Hypothalamus (tissue), 51 donors: ENCODE data around the gene THRA.
A peak's percentile ranks its signal among the peaks of the same experiment; 100 is the strongest.

Source experiments
- DNase-seq, 51 donors: peaks; one replicate each; lab custom pipeline; 2025; lab: John Stamatoyannopoulos, UW

THRA gene

DNA sequence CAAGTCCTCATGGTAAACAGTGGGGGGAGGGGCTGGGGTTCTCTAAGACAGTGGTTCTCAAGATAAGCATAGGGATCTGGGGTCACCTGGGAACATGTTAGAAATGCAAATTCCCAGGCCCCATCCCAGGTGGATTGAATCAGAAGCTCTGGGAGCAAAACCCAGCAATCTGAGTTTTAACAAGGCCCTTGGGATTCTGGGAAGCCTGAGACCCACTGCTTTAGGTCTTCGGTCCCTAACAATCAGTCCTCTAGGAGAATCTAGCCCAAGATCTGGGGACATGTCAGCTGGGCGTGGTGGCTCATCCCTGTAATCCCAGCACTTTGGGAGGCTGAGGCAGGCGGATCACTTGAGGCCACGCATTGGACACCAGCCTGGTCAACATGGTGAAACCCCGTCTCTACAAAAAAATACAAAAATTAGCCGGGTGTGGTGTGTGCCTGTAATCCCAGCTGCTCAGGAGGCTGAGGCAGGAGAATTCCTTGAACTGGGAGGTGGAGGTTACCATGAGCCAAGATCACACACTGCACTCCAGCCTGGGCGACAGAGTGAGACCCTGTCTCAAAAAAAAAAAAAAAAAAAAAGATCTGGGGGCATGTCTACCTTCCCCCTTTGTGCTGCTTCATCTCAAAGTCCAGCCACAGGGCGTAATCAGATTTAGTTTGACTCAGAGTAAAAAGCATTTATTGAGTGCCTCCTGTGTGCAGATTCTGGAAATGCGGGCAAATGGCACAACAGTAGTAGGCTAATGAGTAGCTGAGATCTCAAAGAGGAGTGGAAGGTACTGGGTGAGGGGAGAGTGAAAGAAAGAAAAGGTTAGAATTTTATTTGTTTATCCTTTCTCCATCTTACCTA is 46.4 kb downstream of the THRA start:
- no peak for DNase-seq

DNA sequence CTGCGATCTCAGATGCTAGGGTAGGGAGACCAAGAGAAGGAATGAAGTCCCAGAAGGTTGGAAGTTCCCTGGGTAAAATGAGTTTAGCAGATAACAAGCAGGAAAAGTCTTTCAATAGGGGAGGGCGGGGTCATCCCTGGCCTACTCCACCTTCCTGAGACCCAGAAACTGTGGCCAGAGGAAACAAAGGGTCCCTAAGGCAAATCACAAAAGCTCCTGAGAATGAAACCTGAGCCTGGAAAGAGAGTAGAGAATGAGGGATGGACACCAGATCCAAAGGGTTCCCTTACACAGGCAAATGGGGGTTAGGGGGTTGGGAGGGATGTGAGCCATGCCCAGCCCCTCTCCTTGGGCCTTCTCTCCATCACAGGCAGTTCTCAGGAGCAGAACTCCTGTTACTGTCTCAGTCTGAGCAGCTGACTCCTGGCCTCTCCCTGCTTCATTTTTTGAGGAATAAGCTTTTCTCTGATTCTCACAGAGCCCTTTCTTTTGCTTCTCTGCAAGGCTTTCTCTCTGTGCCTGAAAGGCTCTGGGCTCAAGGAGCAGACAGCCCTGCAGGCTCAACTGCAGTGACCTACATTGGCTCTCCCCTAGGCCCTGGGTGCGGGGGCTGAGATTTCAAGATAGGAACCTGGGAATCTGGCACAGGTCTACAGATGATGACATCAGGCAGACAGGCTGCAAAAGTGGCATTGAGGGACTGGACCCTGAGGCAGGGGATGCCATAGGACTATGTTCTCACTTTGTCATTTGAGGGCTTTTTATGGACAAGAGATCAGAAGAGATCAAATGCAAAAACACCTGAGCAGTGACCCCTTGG is 47.5 kb downstream of the THRA start:
- DNase-seq = no peak

DNA sequence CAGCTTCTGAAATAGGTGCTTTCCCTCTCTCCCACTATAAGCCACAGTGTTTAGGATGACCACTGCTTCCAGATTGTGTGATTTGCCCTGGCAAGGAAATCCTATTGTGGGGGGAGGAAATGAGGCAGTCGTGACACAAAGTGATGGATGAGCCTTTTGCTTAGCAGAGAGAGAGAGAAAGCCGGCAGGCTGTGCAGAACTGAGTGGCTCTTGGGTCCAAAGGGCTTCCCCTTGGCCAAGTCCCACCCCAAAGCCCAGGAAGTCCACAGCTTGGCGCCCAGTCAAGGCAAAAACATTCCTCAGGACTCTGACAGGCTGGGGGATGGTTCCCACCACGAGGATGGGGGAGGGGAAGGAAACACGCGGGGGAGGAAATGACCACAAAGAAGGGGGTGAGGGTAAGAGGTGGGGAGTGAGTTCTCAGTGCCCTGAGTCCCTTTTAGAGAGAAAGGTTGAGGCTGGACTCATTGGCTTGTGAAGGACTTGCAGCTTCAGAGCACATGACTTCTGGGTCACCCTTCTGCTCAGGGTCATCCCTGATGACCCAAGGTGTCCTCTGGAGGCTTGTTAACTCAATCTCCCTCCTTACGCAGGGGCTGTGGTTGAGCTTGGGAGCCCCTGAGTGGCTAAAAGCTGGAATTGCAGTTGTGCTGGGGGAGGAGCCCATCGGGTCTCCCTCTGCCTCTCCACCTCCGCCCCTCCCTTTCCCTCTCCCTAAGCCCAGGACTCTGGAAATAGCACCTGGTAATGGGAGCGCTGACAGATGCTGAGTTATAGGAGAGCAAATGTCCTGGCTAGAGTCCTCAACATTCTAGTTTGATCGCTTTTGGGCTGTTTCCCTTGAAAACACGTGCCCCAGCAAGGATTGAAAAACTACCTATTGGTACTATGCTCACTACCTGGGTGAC is 48.7 kb downstream of the THRA start:
- DNase-seq = peak in 45 of 51 donors; percentile 32 to 85 (median 65)

DNA sequence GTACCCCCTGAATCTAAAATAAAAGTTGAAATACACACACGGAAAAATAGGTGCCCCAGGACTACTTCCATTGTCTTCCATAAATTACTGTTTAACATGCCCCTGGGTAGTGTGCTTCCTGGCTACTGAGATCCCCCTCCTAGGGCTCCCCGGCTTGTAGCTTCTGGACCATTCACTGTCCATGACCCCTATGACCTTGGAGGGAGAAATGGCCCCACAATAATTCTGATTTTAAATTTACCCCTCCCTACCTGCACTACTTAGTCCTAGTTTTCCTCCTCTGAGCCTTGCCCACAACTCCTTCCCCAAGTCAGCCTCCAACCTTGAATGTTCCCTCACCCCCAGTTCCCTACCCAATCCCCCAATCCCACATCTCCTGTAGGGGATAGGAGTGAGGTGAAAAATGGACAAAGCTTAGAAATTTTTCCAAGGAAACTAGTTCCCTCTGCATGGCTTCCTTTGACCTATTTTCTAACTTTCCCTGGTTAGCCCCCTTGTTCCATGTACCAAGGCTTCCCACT is 49.5 kb downstream of the THRA start:
- DNase-seq = no peak

DNA sequence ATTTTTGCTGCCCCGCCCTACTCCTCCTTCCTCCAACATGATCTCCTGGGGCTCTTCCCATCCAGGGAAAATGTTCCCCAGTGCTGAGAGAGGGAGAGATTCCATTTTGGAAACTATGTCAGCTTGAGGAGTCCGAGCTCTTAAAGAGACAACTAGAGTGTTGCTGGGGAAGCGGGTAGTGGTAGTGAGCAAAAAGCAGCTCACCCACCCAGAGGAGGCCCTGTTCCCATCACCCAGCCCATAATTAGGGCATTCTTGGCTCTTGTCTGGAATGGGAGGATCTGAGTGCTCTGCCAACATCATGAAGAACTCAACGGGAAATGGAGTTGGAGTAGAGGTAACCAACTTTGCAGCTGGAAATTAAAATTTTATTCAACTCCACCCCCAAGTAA is 49.9 kb downstream of the THRA start:
- no peak for DNase-seq

DNA sequence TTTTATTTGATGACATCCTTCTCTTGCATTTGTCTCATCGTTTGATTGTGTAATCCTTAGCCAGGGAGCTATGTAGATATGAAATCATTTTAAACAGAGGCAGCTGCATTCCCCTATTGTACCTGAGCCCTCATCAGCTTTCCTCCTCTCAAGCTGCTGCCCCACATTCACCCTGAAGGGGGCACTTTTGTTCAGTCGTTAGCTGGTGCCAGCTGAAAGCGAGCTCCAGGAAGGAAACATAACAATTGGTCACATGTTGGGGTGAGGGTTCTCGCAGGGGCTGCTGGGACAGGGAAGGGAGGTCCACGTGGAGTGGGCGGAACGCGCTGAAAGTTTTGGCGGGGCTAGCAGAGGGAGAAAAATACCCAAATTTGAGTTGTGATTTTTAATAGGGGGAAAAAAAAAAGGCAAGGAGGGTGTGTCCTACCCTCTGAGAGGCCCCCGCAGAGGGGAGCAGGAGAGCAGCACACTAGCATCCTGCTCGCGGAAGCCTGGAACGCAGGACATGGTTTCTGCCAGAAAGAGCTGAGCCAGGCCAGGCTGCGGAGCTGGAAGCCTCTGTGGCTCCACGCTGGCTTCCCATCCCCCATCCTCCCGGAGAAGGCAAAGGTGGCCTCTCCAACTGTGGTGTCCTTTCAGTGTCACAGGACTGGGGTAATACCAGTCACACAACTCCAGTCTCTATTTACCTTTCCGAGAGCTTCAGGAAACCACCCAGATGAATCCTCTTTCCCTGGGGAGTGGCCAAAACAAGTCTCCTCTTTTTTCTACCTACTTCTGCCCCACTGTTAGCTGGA is 50.5 kb downstream of the THRA start:
- DNase-seq = peak; percentile 52 to 97 (median 90)

DNA sequence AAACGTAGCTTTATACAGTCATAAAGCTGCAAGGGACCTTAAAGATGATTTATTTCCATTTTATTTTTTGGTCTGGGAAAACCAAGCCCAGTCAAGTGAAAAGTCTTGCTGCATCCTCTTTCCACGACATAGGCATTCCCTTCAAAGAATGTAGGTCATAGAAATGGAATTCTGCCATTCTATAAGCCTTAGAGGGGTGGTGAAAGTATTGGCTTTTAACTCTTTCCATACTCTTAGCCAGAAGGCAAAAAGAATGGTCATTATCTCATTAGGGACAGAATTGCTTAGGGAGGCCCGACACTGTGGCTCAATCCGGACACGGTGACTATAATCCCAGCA is 51.1 kb downstream of the THRA start:
- no peak for DNase-seq

DNA sequence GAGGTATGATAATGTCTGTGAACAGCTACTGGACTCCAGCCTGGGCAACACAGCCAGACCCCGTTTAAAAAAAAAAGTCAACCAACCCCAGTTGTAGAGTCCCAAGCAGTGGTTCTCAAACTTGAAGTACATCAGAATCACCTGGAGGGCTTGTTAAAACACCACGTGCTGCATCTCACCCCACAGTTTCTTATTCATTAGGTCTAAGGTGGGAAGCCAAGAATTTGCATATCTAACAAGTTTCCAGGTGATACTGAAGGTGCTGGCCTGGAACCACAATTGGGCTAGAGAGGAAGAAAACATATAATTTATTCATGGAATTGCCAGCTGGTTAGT is 52.3 kb downstream of the THRA start:
- no peak for DNase-seq

DNA sequence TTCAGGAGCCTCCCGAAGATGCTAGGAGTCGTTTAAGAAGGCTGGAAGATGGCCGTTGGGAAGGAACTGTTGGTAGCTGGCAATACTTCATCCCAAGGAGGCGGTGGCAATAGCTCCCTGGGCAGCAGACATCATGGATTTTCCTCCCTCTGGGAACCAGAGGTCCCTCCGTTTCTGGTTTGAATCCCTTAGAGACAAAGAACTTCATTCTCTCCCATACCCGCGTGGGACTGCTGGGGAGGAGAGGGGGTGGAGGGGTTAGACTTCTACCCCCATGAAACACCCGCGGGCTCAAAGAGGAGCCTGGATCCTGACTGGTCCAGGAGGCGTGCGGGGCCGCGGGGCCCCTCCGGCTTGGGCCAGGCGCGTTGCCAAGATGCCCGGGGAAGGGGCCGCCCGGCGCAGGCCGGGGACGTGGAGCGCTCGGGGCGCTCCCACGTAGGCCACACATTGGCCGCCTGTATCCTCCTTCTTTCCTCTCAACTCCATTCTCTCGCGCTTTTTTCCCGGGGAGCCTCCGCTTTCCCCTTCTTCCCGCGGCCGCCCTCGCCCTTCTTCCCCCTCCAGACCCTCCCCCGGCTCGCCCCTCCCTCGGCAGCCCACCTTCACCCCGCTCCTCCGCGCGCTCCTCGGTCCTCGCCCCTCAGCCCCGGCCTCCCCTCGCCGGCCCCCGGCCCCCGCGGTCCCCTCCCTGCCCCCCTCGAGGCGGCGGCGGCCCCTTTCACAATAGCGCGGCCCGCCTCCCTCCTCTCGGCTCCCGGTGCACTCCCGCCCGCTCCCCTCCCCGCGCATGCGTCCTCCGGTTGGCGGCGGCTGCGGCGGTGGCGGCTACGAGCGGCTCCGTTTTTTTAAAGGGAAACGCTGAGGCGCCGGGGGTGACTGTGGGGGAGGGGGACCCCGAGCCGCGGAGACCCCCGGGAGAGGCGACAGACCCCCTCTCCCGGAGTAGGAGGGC is 58.7 kb downstream of the THRA start, which contains the start of gene MSL1:
MSL1 (plus strand) TSS at position 791 of the 955 bp plus-strand sequence. CDS start 642 bp downstream, outside the sequence.
- peak in 49 of 51 donors; percentile 54 to 92 (median 81) for DNase-seq

DNA sequence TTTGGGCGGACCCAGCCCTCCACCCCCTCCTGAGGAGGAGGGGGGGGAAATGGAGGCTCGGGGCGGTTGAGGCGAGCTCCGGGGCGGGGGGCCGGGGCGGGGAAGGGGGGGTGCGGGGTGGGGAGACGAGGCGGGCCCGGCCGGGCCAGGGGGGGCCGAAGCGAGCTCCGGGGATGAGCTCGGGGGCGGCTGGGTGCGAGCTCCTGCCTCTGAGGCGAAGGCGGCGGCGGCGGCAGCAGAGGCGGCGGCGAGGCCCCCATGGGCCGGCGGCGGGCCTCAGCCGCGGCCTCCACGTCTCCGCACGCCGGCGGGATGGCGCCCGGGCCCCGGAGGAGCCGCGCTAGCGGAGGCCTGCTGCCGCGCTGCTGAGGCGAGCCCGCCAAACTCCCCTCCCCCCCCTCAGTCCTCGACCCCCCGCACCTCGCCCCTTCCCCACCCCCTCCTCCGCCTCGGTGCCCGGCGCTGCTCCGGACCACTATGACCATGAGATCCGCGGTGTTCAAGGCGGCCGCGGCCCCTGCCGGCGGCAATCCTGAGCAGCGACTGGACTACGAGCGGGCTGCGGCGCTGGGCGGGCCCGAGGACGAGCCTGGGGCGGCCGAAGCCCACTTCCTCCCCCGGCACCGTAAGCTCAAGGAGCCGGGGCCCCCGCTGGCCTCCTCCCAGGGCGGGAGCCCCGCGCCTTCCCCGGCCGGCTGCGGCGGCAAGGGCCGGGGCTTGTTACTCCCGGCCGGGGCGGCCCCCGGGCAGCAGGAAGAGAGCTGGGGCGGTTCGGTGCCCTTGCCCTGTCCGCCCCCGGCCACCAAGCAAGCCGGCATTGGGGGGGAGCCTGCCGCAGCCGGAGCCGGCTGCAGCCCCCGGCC is 59.6 kb downstream of the THRA start:
- DNase-seq = peak in 22 of 51 donors; percentile 9 to 81 (median 64)

DNA sequence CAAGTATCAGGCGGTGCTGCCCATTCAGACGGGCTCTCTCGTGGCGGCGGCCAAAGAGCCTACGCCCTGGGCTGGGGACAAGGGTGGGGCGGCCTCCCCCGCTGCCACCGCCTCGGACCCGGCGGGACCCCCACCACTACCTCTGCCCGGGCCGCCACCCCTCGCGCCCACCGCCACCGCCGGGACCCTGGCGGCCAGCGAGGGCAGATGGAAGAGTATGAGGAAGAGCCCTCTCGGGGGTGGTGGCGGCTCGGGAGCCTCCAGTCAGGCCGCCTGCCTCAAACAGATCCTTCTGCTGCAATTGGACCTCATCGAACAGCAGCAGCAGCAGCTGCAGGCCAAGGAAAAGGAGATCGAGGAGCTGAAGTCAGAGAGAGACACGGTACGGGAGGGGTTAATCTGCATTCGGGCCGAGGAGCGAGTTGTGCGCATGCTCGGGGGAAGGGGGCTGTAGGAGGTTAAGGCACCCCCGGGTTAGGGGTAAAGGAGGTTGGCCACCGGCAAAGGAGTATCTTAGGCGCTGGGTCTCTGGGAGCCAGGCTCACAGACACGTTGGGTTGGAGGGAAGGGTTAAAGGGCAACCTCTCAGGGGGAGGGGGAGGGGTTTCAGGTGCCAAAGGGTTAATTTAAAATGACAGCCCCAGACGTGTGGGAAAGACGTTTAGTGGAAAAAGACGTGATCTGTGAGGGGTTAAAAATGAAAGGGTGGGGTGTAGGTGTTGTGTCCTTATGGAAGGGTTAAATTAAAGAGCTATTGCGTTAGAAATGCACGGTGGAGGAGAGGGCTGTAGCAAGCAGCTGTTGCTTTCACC is 60.4 kb downstream of the THRA start:
- peak in 28 of 51 donors; percentile 8 to 53 (median 34) for DNase-seq

DNA sequence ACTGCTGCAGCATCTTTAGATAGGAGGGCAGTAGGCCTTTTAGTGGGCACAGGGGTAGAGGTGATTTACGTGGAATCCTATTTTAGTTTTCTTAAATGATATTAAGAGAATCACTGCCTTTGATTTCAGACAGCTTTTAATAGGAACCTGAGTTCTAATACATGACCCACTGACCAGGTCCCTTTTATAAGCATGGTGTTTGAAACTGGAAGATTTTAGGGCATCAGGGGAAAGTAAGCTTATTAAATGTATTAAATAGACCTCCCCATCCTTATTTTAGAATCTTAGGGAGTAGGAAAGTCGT is 61.0 kb downstream of the THRA start:
- no peak for DNase-seq

DNA sequence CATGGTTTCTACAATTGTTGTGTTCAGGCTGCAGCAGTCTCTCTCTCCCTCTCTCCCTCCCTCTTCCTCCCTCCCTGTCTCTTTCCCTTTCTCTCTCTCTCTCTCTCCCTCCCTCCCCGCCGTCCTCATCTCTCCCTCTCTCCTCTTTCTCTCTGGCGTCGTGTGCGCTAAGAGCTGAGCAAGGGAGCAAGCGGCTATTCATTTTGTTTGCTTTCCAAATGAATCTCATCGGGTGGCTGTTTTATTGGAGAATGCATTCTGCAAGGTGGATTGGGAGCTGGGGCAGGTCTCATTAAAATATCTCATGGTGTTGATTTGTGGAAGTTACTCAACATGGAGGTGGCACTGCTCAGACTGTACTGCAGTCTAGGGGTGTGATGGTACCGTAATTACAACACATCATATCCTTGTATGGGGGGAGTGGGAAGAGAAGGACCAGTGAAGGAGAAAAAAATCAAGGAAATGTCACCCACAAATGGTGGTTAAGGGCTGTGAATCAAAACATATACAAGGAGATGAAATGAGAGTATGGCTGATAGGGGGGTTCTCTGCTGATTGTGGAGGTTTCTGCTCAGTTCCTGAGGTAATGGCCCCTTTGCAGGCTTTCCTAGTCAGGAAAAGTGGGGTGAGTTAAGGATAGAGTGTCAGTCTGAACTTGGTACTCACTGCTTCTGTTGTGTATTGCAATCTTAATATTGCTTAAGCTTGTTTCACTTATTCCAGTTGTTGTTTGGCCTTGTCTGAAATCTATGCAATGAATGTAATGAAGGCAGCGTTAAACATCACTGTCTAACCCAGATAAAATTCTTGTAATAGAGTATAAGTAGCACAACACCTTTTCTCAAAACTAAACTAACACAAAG is 61.7 kb downstream of the THRA start:
- peak in 6 of 51 donors; percentile 13 to 30 (median 27) for DNase-seq

DNA sequence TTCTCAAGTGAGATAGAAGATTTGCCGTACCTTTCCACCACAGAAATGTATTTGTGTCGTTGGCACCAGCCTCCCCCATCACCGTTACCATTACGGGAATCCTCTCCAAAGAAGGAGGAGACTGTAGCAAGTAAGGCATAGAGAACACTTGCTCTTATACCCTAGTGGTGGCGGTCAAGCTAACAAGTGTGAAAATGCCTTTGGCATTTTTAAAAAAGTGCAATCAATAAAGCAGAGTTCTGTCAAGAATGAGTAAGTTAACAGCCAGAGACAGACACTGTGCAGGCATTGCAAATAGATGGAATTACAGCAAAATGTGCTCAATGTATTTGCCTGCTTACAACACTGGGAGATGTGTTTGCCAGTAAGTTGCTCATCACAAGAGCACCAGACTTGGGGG is 66.7 kb downstream of the THRA start:
- DNase-seq = no peak

DNA sequence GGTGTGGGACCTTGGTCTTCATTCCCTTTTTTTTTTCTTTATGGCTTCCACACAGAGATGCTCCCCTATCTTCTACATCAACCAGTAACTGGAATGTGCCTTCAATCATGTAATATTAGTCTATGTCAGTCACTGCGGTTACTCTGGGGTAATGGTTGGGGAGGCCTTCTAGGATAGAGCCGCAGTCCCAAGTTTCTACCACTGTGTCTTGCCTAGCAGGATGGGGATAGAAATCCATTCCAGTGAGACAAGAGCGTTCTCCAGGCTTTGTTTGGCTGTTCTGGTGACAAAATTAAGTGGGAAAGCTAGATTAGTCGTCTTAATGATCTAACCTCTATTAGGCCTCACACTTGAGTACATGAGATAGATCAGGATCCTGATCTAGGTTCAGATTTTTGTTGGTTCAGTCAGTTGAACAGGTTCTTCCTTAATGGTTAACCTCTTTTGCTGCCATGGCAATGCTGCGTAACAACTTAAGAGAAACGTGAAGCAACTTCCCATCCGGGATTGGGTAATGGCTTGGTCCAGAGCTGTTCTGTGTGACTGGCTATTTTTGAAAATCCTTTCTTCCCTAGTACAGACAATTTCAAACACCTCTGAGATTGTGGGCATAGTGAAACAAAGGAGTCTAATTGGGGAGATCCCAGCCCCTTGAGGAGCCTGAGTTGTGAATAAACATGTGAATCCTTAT is 67.7 kb downstream of the THRA start:
- DNase-seq = peak in 3 of 51 donors; percentile 4 to 26 (median 5)
